HEK293 (cell line): ENCODE measurements around the gene IL10RB.

ENCODE experiments used
- KLF1 ChIP-seq: fragments of 450-650 bp; formaldehyde crosslinking; IDR thresholded peaks from 2 replicates; pipeline ENCODE4 v1.5.1; 2016; ENCODE audit warnings: missing biosample characterization, missing genetic modification characterization
- ZNF274 ChIP-seq, 2 experiments: fragments of 200-500 bp in 1 of 2; fragments of 450-650 bp in 1 of 2; sonication (Bioruptor generic) in 1 of 2; formaldehyde crosslinking in 1 of 2; IDR thresholded peaks; 2 replicates each; pipeline versions ENCODE4 v1.5.1 to v1.6.1; 2014 to 2016; ENCODE audit warnings: borderline replicate concordance in 1 of 2, inconsistent platforms in 1 of 2, low read length in 1 of 2, missing biosample characterization in 1 of 2, missing genetic modification characterization in 1 of 2
- ZNF423 ChIP-seq: fragments of 450-650 bp; formaldehyde crosslinking; IDR thresholded peaks from 2 replicates; pipeline ENCODE4 v1.5.1; 2016; ENCODE audit warnings: missing biosample characterization, missing genetic modification characterization
- TF ChIP-seq, protein P1 (sequence below): fragments of 450-650 bp; formaldehyde crosslinking; IDR thresholded peaks from 2 replicates; pipeline ENCODE4 v1.5.1; 2016; ENCODE audit warnings: missing biosample characterization, missing genetic modification characterization

DNA sequence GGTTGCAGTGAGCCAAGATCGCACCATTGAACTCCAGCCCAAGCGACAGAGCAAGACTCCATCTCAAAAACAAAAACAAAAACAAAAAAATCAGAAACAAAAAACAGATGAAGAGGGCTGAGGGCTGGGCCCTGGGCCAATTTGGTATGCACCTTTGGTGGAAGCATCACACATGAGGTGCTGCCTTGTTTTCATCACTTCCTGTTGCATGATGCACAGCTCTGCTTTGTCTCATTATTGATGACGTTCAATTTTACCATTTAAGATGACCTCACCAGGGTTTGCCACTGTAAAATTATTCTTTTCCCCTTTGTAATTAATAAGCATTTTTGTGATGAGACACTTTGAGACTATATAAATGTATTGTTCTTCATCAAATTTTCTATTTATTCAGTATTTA lies 46.2 kb upstream of the IL10RB start:
- TF ChIP-seq, protein P1, sequence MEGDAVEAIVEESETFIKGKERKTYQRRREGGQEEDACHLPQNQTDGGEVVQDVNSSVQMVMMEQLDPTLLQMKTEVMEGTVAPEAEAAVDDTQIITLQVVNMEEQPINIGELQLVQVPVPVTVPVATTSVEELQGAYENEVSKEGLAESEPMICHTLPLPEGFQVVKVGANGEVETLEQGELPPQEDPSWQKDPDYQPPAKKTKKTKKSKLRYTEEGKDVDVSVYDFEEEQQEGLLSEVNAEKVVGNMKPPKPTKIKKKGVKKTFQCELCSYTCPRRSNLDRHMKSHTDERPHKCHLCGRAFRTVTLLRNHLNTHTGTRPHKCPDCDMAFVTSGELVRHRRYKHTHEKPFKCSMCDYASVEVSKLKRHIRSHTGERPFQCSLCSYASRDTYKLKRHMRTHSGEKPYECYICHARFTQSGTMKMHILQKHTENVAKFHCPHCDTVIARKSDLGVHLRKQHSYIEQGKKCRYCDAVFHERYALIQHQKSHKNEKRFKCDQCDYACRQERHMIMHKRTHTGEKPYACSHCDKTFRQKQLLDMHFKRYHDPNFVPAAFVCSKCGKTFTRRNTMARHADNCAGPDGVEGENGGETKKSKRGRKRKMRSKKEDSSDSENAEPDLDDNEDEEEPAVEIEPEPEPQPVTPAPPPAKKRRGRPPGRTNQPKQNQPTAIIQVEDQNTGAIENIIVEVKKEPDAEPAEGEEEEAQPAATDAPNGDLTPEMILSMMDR (tag by site-specific recombination) = no peak
- no peak for TF ChIP-seq ZNF274 (IDR thresholded peaks at IDR 0.05; ENCODE audit: low read length)
- TF ChIP-seq ZNF274 (tag by site-specific recombination; IDR thresholded peaks at IDR 0.05; ENCODE audit: borderline replicate concordance) = no peak
- TF ChIP-seq KLF1 (tag by site-specific recombination) = no peak
- no peak for TF ChIP-seq ZNF423 (tag by site-specific recombination)
